Esophagus muscularis mucosa (tissue), 3 donors: Measurements from ENCODE around the gene SLC9A8.

ENCODE experiments used
- CTCF ChIP-seq, 3 experiments: fragments of 200-600 bp in 2 of 3; fragments of 450-650 bp in 1 of 3; sonication (generic) in 2 of 3; IDR thresholded peaks; one replicate each; pipeline ENCODE4 v1.5.1; 2017 to 2019; ENCODE audit warnings: antibody characterized with exemption in 3 of 3, mild to moderate bottlenecking in 2 of 3, moderate library complexity in 1 of 3
- POLR2A ChIP-seq: fragments of 450-650 bp; IDR thresholded peaks from one replicate; pipeline ENCODE4 v1.6.1; 2017; ENCODE audit warnings: antibody characterized with exemption, moderate library complexity, mild to moderate bottlenecking, low read depth
- POLR2AphosphoS5 ChIP-seq, 2 donors: sonication (generic); formaldehyde crosslinking; IDR thresholded peaks; one replicate each; pipeline ENCODE4 v1.6.1; 2017; ENCODE audit warnings: antibody characterized with exemption in 2 of 2

- TF ChIP-seq CTCF (IDR thresholded peaks at IDR 0.05) (no peak), POLR2A (no peak), POLR2AphosphoS5 (IDR thresholded peaks at IDR 0.05) (no peak)
Measured at GRCh38 chr20:49852522-49853080, 40.0 kb downstream of the SLC9A8 start.
